Measurements from ENCODE around the gene SPOUT1. TPM values are rescaled to one million over a fixed set of nuclear protein-coding genes. Genes with fewer than 3 reads are reported as not detected.
"Not testable (repeated sequence)": the region's sequence is repeated elsewhere in the genome, so short reads cannot be mapped to it uniquely, and the experiment has no call there.

Gene SPOUT1
- total RNA-seq, 3 donors from 2014 or later (not counting 1 experiment from before 2014, with no cell fraction given) = 35.8 to 49.2 (median 40.1) TPM

- H3K4me1 ChIP-seq (ENCODE audit: control insufficient read depth, insufficient read depth, low read length); H3K27ac ChIP-seq (ENCODE audit: low read length); intact Hi-C loops (cut with micrococcal nuclease); H3K27me3 Mint-ChIP-seq (ENCODE audit: low read depth in 2 of 2); H3K4me1 Mint-ChIP-seq; H3K27me3 ChIP-seq (ENCODE audit: control insufficient read depth, insufficient read depth, low read length); ATAC-seq; H3K27ac Mint-ChIP-seq; H3K4me3 Mint-ChIP-seq; H3K9me3 ChIP-seq (ENCODE audit: control insufficient read depth, insufficient read depth, low read length); H3K4me3 ChIP-seq (ENCODE audit: low read length); H3K9me3 Mint-ChIP-seq; H3K36me3 ChIP-seq (ENCODE audit: control insufficient read depth, insufficient read depth, low read length): not testable (repeated sequence)
- peaks cover 14% of the 10 kb centered on the region for H3K36me3 Mint-ChIP-seq
- TF ChIP-seq, protein P1, sequence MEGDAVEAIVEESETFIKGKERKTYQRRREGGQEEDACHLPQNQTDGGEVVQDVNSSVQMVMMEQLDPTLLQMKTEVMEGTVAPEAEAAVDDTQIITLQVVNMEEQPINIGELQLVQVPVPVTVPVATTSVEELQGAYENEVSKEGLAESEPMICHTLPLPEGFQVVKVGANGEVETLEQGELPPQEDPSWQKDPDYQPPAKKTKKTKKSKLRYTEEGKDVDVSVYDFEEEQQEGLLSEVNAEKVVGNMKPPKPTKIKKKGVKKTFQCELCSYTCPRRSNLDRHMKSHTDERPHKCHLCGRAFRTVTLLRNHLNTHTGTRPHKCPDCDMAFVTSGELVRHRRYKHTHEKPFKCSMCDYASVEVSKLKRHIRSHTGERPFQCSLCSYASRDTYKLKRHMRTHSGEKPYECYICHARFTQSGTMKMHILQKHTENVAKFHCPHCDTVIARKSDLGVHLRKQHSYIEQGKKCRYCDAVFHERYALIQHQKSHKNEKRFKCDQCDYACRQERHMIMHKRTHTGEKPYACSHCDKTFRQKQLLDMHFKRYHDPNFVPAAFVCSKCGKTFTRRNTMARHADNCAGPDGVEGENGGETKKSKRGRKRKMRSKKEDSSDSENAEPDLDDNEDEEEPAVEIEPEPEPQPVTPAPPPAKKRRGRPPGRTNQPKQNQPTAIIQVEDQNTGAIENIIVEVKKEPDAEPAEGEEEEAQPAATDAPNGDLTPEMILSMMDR (IDR thresholded peaks at IDR 0.05) = peak; percentile 34
- WGBS (ENCODE audit: insufficient coverage) = 91% methylated on average over 10 of the region's 10 CpGs
- DNase-seq = peak in 1 of 2 donors; percentile 44
These were observed 22.4 kb upstream of the SPOUT1 start for GRCh38 chr9:128851779-128852600.

DNA sequence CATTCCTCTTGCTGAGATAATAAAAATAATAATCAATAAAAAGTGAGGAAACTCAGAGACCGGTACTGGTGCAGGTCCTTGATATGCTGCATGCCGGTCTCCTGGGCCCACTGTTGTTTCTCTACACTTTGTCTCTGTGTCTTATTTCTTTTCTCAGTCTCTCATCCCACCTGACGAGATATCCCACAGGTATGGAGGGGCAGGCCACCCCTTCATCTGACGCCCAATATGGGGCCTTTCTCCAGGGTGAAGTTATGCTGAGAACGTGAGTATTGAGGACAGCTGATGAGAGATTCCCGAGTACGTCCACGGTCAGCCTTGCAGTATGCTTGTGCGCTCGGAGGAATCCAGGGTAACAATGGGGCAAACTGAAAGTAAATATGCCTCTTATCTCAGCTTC is 21.4 kb upstream of the SPOUT1 start:
- H3K9me3 ChIP-seq (ENCODE audit: control insufficient read depth, insufficient read depth, low read length); H3K27ac Mint-ChIP-seq; H3K4me3 ChIP-seq (ENCODE audit: low read length); H3K27me3 ChIP-seq (ENCODE audit: control insufficient read depth, insufficient read depth, low read length); H3K4me3 Mint-ChIP-seq; H3K36me3 ChIP-seq (ENCODE audit: control insufficient read depth, insufficient read depth, low read length); H3K4me1 Mint-ChIP-seq; intact Hi-C loops (cut with micrococcal nuclease); H3K27ac ChIP-seq (ENCODE audit: low read length); H3K9me3 Mint-ChIP-seq; ATAC-seq; H3K27me3 Mint-ChIP-seq (ENCODE audit: low read depth in 2 of 2); DNase-seq; H3K4me1 ChIP-seq (ENCODE audit: control insufficient read depth, insufficient read depth, low read length): not testable (repeated sequence)
- 89% methylated on average over 9 of the region's 10 CpGs for WGBS (ENCODE audit: insufficient coverage)
- H3K36me3 Mint-ChIP-seq = peaks cover 14% of the 10 kb centered on the region

GRCh38 chr9:128847803-128848202 is 18.2 kb upstream of the SPOUT1 start:
- intact Hi-C loops (cut with micrococcal nuclease) = no loop called here
- no peak for DNase-seq
- H3K9me3 ChIP-seq (ENCODE audit: control insufficient read depth, insufficient read depth, low read length) = peaks cover 7% of the 10 kb centered on the region
- no peak overlapping the region for H3K4me3 Mint-ChIP-seq
- 100% methylated on average over 1 of the region's 1 CpG for WGBS (ENCODE audit: insufficient coverage)
- H3K27ac Mint-ChIP-seq = no peak overlapping the region
- no peak for ATAC-seq
- H3K27me3 Mint-ChIP-seq (ENCODE audit: low read depth in 2 of 2) = no peaks in the 10 kb centered on the region
- H3K27ac ChIP-seq (ENCODE audit: low read length) = no peak overlapping the region
- no peaks in the 10 kb centered on the region for H3K27me3 ChIP-seq (ENCODE audit: control insufficient read depth, insufficient read depth, low read length)
- peaks cover 0 to 5% of the 10 kb centered on the region in 2 donors for H3K4me1 Mint-ChIP-seq
- no peaks in the 10 kb centered on the region for H3K36me3 ChIP-seq (ENCODE audit: control insufficient read depth, insufficient read depth, low read length)
- H3K4me1 ChIP-seq (ENCODE audit: control insufficient read depth, insufficient read depth, low read length) = no peaks in the 10 kb centered on the region
- TF ChIP-seq, protein P1 (IDR thresholded peaks at IDR 0.05) = no peak
- peaks cover 3 to 7% of the 10 kb centered on the region in 2 donors for H3K9me3 Mint-ChIP-seq
- H3K36me3 Mint-ChIP-seq = peaks cover 14% of the 10 kb centered on the region
- no peak overlapping the region for H3K4me3 ChIP-seq (ENCODE audit: low read length)

DNA sequence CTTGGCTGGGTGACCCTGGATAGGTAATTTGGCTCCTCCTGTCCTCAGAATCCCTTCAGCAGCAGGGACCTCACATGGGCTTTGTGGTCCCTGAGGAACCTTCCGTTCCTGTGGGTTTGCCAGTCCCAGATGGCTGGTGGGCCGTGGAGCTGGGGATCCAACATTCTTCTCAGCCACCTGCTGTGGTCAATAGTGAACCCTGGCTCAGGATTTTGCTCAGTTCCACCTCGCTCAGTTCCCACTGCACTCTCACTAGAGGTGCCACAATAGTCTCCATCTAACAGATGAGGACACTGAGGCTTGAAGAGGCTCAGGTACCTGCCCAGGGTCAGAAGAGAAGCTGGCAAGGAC is 17.1 kb upstream of the SPOUT1 start:
- peaks cover 12% of the 10 kb centered on the region for H3K36me3 Mint-ChIP-seq
- Histone ChIP-seq H3K4me1 (ENCODE audit: control insufficient read depth, insufficient read depth, low read length) (no peaks in the 10 kb centered on the region), H3K36me3 (ENCODE audit: control insufficient read depth, insufficient read depth, low read length) (no peaks in the 10 kb centered on the region), H3K27ac (ENCODE audit: low read length) (no peak overlapping the region), H3K27me3 (ENCODE audit: control insufficient read depth, insufficient read depth, low read length) (no peaks in the 10 kb centered on the region), H3K9me3 (ENCODE audit: control insufficient read depth, insufficient read depth, low read length) (peaks cover 7% of the 10 kb centered on the region), H3K4me3 (ENCODE audit: low read length) (no peak overlapping the region)
- no peak for DNase-seq
- no peak overlapping the region for H3K4me3 Mint-ChIP-seq
- no peaks in the 10 kb centered on the region for H3K27me3 Mint-ChIP-seq (ENCODE audit: low read depth in 2 of 2)
- 95% methylated on average over 3 of the region's 3 CpGs for WGBS (ENCODE audit: insufficient coverage)
- TF ChIP-seq, protein P1 (IDR thresholded peaks at IDR 0.05) = no peak
- peaks cover 3 to 7% of the 10 kb centered on the region in 2 donors for H3K9me3 Mint-ChIP-seq
- H3K27ac Mint-ChIP-seq = no peak overlapping the region
- no peak for ATAC-seq
- peaks cover 0 to 5% of the 10 kb centered on the region in 2 donors for H3K4me1 Mint-ChIP-seq
- intact Hi-C loops (cut with micrococcal nuclease) = no loop called here

All from natural killer cell (primary cell).